ENCODE results near the gene SH3BP5L.

GRCh38 chr1:248828845-248829244, 3.1 kb upstream of the SH3BP5L start:
- TF ChIP-seq, protein P1, sequence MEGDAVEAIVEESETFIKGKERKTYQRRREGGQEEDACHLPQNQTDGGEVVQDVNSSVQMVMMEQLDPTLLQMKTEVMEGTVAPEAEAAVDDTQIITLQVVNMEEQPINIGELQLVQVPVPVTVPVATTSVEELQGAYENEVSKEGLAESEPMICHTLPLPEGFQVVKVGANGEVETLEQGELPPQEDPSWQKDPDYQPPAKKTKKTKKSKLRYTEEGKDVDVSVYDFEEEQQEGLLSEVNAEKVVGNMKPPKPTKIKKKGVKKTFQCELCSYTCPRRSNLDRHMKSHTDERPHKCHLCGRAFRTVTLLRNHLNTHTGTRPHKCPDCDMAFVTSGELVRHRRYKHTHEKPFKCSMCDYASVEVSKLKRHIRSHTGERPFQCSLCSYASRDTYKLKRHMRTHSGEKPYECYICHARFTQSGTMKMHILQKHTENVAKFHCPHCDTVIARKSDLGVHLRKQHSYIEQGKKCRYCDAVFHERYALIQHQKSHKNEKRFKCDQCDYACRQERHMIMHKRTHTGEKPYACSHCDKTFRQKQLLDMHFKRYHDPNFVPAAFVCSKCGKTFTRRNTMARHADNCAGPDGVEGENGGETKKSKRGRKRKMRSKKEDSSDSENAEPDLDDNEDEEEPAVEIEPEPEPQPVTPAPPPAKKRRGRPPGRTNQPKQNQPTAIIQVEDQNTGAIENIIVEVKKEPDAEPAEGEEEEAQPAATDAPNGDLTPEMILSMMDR (IDR thresholded peaks at IDR 0.05), result no peak
- no peak for TF ChIP-seq POLR2A (IDR thresholded peaks at IDR 0.05)

All from gastroesophageal sphincter (tissue), 3 donors.